HEK293 (cell line): ENCODE results near the gene DCLK3.

Source experiments
- CTCF ChIA-PET: fragments of 350-600 bp; formaldehyde crosslinking; extraction: SDS; loops from one replicate; lab custom pipeline; 2021; ENCODE audit warnings: antibody characterized with exemption; lab: Yijun Ruan, JAX
- POLR2A ChIA-PET: fragments of 300-600 bp; formaldehyde crosslinking; extraction: SDS; loops from one replicate; lab custom pipeline; 2020; ENCODE audit warnings: antibody characterized with exemption, inconsistent platforms; lab: Yijun Ruan, JAX
- H3K27ac ChIP-seq: fragments of 200-500 bp; sonication (Bioruptor generic); 2 replicates; pipeline ENCODE4 v1.5.1; 2014; ENCODE audit warnings: low read depth, low read length, control low read depth, inconsistent platforms; ENCODE audit errors: extremely low read depth
- H3K36me3 ChIP-seq, 2 experiments: fragments of 200-500 bp in 1 of 2; sonication (Bioruptor generic) in 1 of 2; 1 replicate in 1 of 2; 2 replicates in 1 of 2; pipeline ENCODE4 v1.5.1; 2014 to 2017; ENCODE audit warnings: inconsistent platforms in 2 of 2, low read length in 2 of 2; ENCODE audit not compliant: control insufficient read depth in 2 of 2, insufficient read depth in 1 of 2
- H3K4me1 ChIP-seq: fragments of 200-500 bp; sonication (Bioruptor generic); 2 replicates; pipeline ENCODE4 v1.5.1; 2014; ENCODE audit warnings: mild to moderate bottlenecking, low read length, inconsistent platforms; ENCODE audit not compliant: control insufficient read depth, insufficient read depth
- H3K4me3 ChIP-seq: 2 replicates; pipeline ENCODE4 v1.5.1; 2011; ENCODE audit warnings: low read depth, mild to moderate bottlenecking, control low read depth, low read length, moderate library complexity
- H3K9me3 ChIP-seq: fragments of 200-500 bp; sonication (Bioruptor generic); 2 replicates; pipeline ENCODE4 v1.5.1; 2014; ENCODE audit warnings: low read depth, low read length, inconsistent platforms; ENCODE audit not compliant: control insufficient read depth, insufficient read depth
- CTCF ChIP-seq: fragments of 450-650 bp; formaldehyde crosslinking; IDR thresholded peaks from 2 replicates; pipeline ENCODE4 v1.5.1; 2016; ENCODE audit warnings: missing biosample characterization, missing genetic modification characterization
- EGR2 ChIP-seq: fragments of 450-650 bp; formaldehyde crosslinking; IDR thresholded peaks from 2 replicates; pipeline ENCODE4 v1.5.1; 2016; ENCODE audit warnings: low read depth, missing biosample characterization, missing genetic modification characterization
- GLI4 ChIP-seq: fragments of 450-650 bp; formaldehyde crosslinking; IDR thresholded peaks from 2 replicates; pipeline ENCODE4 v1.5.1; 2016; ENCODE audit warnings: missing biosample characterization, missing genetic modification characterization
- GLIS2 ChIP-seq: fragments of 450-650 bp; formaldehyde crosslinking; IDR thresholded peaks from 2 replicates; pipeline ENCODE4 v1.5.1; 2016; ENCODE audit warnings: missing biosample characterization, missing genetic modification characterization
- REPIN1 ChIP-seq: fragments of 450-650 bp; formaldehyde crosslinking; IDR thresholded peaks from 2 replicates; pipeline ENCODE4 v1.5.1; 2017; ENCODE audit warnings: missing biosample characterization, missing genetic modification characterization, low read depth
- SALL2 ChIP-seq: fragments of 450-650 bp; formaldehyde crosslinking; IDR thresholded peaks from 2 replicates; pipeline ENCODE4 v1.5.0; 2017; ENCODE audit warnings: missing biosample characterization, mild to moderate bottlenecking, missing genetic modification characterization, borderline replicate concordance
- WT1 ChIP-seq: fragments of 450-650 bp; formaldehyde crosslinking; IDR thresholded peaks from 2 replicates; pipeline ENCODE4 v1.5.1; 2016; ENCODE audit warnings: missing biosample characterization, missing genetic modification characterization
- YY1 ChIP-seq: fragments of 450-650 bp; formaldehyde crosslinking; IDR thresholded peaks from 2 replicates; pipeline ENCODE4 v1.5.1; 2018; ENCODE audit warnings: missing biosample characterization, missing genetic modification characterization
- ZBTB1 ChIP-seq: fragments of 450-650 bp; formaldehyde crosslinking; IDR thresholded peaks from 2 replicates; pipeline ENCODE4 v1.5.1; 2016; ENCODE audit warnings: missing biosample characterization, missing genetic modification characterization
- ZBTB10 ChIP-seq: fragments of 450-650 bp; formaldehyde crosslinking; IDR thresholded peaks from 2 replicates; pipeline ENCODE4 v1.5.1; 2016; ENCODE audit warnings: missing biosample characterization, missing genetic modification characterization
- ZBTB6 ChIP-seq: fragments of 450-650 bp; formaldehyde crosslinking; IDR thresholded peaks from 2 replicates; pipeline ENCODE4 v1.5.1; 2017; ENCODE audit warnings: missing biosample characterization, missing genetic modification characterization
- ZBTB8A ChIP-seq: fragments of 450-650 bp; formaldehyde crosslinking; IDR thresholded peaks from 2 replicates; pipeline ENCODE4 v1.5.1; 2016; ENCODE audit warnings: missing biosample characterization, missing genetic modification characterization
- ZNF112 ChIP-seq: fragments of 450-650 bp; formaldehyde crosslinking; IDR thresholded peaks from 2 replicates; pipeline ENCODE4 v1.5.0; 2017; ENCODE audit warnings: missing biosample characterization, missing genetic modification characterization
- ZNF138 ChIP-seq: fragments of 450-650 bp; formaldehyde crosslinking; IDR thresholded peaks from 2 replicates; pipeline ENCODE4 v1.5.1; 2016; ENCODE audit warnings: missing biosample characterization, missing genetic modification characterization, borderline replicate concordance
- ZNF146 ChIP-seq: fragments of 450-650 bp; formaldehyde crosslinking; IDR thresholded peaks from 2 replicates; pipeline ENCODE4 v1.5.1; 2016; ENCODE audit warnings: missing biosample characterization, missing genetic modification characterization
- ZNF239 ChIP-seq: fragments of 450-650 bp; formaldehyde crosslinking; IDR thresholded peaks from 2 replicates; pipeline ENCODE4 v1.5.1; 2016; ENCODE audit warnings: missing biosample characterization, missing genetic modification characterization
- ZNF26 ChIP-seq: fragments of 450-650 bp; formaldehyde crosslinking; IDR thresholded peaks from 2 replicates; pipeline ENCODE4 v1.5.1; 2016; ENCODE audit warnings: missing biosample characterization, missing genetic modification characterization
- ZNF335 ChIP-seq: fragments of 450-650 bp; formaldehyde crosslinking; conservative IDR thresholded peaks from 2 replicates; pipeline ENCODE4 v1.5.1; 2016; ENCODE audit warnings: missing biosample characterization, missing genetic modification characterization
- ZNF423 ChIP-seq: fragments of 450-650 bp; formaldehyde crosslinking; IDR thresholded peaks from 2 replicates; pipeline ENCODE4 v1.5.1; 2016; ENCODE audit warnings: missing biosample characterization, missing genetic modification characterization
- ZNF426 ChIP-seq: fragments of 450-650 bp; formaldehyde crosslinking; IDR thresholded peaks from 2 replicates; pipeline ENCODE4 v1.5.1; 2017; ENCODE audit warnings: missing biosample characterization, missing genetic modification characterization, mild to moderate bottlenecking, inconsistent platforms, moderate library complexity
- ZNF514 ChIP-seq: fragments of 450-650 bp; formaldehyde crosslinking; IDR thresholded peaks from 2 replicates; pipeline ENCODE4 v1.5.1; 2016; ENCODE audit warnings: missing biosample characterization, missing genetic modification characterization
- ZNF530 ChIP-seq: fragments of 450-650 bp; formaldehyde crosslinking; IDR thresholded peaks from 2 replicates; pipeline ENCODE4 v1.5.1; 2016; ENCODE audit warnings: low read depth, missing biosample characterization, missing genetic modification characterization
- ZNF544 ChIP-seq: fragments of 450-650 bp; formaldehyde crosslinking; IDR thresholded peaks from 2 replicates; pipeline ENCODE4 v1.5.0; 2017; ENCODE audit warnings: missing biosample characterization, missing genetic modification characterization
- ZNF558 ChIP-seq: fragments of 450-650 bp; formaldehyde crosslinking; IDR thresholded peaks from 2 replicates; pipeline ENCODE4 v1.5.1; 2016; ENCODE audit warnings: missing biosample characterization, missing genetic modification characterization
- ZNF623 ChIP-seq: fragments of 450-650 bp; formaldehyde crosslinking; IDR thresholded peaks from 2 replicates; pipeline ENCODE4 v1.5.1; 2016; ENCODE audit warnings: missing biosample characterization, missing genetic modification characterization
- ZNF654 ChIP-seq: fragments of 450-650 bp; formaldehyde crosslinking; IDR thresholded peaks from 2 replicates; pipeline ENCODE4 v1.5.1; 2016; ENCODE audit warnings: low read depth, missing biosample characterization, missing genetic modification characterization
- ZNF791 ChIP-seq: fragments of 450-650 bp; formaldehyde crosslinking; IDR thresholded peaks from 2 replicates; pipeline ENCODE4 v1.5.1; 2016; ENCODE audit warnings: missing biosample characterization, missing genetic modification characterization
- ZSCAN5A ChIP-seq: fragments of 450-650 bp; formaldehyde crosslinking; IDR thresholded peaks from 2 replicates; pipeline ENCODE4 v1.5.1; 2016; ENCODE audit warnings: missing biosample characterization, missing genetic modification characterization

DCLK3 gene

GRCh38 chr3:36764704-36765038, 318 bp upstream of the DCLK3 start:
- TF ChIP-seq ZBTB1 (tag by site-specific recombination) (no peak), ZNF654 (tag by site-specific recombination) (no peak), ZNF335 (peak; percentile 22; the same call in 1 of the 2 replicates), ZNF426 (tag by site-specific recombination) (no peak), ZBTB6 (no peak), ZNF239 (tag by site-specific recombination) (no peak), YY1 (no peak), ZNF544 (tag by site-specific recombination) (no peak), GLIS2 (tag by site-specific recombination) (peak; percentile 53), ZBTB8A (tag by site-specific recombination) (0 out of 2 replicates have a peak, but pooled peaks have one; percentile 30), ZNF623 (no peak), ZNF138 (tag by site-specific recombination) (no peak), ZNF514 (tag by site-specific recombination) (no peak), SALL2 (tag by site-specific recombination) (no peak)
- Histone ChIP-seq H3K9me3 (no peaks in the 10 kb centered on the region), H3K4me1 (no peaks in the 10 kb centered on the region), H3K27ac (no peak overlapping the region), H3K36me3 (no peaks in the 10 kb centered on the region), H3K4me3 (no peak overlapping the region; the same call in 1 of the 2 replicates)
- ChIA-PET POLR2A (no interaction called here), CTCF (no interaction called here)

GRCh38 chr3:36762918-36763849, 1.2 kb downstream of the DCLK3 start:
- ChIA-PET POLR2A (no interaction called here), CTCF (interaction anchor here (0.8 to 1.3 kb wide), 2 partner anchors 9 to 17 kb away, joined by 3 to 8 read pairs; no protein-coding TSS in a partner anchor)
- Histone ChIP-seq H3K4me1 (no peaks in the 10 kb centered on the region), H3K27ac (no peak overlapping the region), H3K4me3 (peak overlapping the region; percentile 38; the same call in 1 of the 2 replicates), H3K36me3 (no peaks in the 10 kb centered on the region), H3K9me3 (no peaks in the 10 kb centered on the region)
- no peak for TF ChIP-seq EGR2 (tag by site-specific recombination)
- TF ChIP-seq CTCF (tag by site-specific recombination): no peak
- no peak for TF ChIP-seq ZNF791 (tag by site-specific recombination)
- TF ChIP-seq ZSCAN5A (tag by site-specific recombination): no peak
- TF ChIP-seq GLI4 (tag by site-specific recombination): no peak
- TF ChIP-seq REPIN1: no peak
- no peak for TF ChIP-seq ZNF146 (tag by site-specific recombination)
- no peak for TF ChIP-seq ZNF530 (tag by site-specific recombination)
- TF ChIP-seq ZNF112 (tag by site-specific recombination): no peak
- no peak for TF ChIP-seq WT1 (tag by site-specific recombination)
- TF ChIP-seq ZNF26 (tag by site-specific recombination): no peak
- TF ChIP-seq ZNF423 (tag by site-specific recombination): no peak
- TF ChIP-seq ZNF558 (tag by site-specific recombination): no peak
- TF ChIP-seq ZBTB10 (tag by site-specific recombination): no peak
